GM18951 (cell line): Measurements from ENCODE around the gene GNG7.
"Not testable (repeated sequence)": the region's sequence is repeated elsewhere in the genome, so short reads cannot be mapped to it uniquely, and the experiment has no call there.

Experiments used
- POLR2A ChIP-seq: IDR thresholded peaks from 4 replicates; pipeline ENCODE4 v1.6.1; 2011; ENCODE audit warnings: mild to moderate bottlenecking; ENCODE audit not compliant: insufficient read length, insufficient read depth; ENCODE audit errors: extremely low read depth
- in situ Hi-C: fragments of 300-500 bp; cut with MboI; formaldehyde crosslinking; loops from one replicate; pipeline ENCODE4 v1.12.0; 2022; ENCODE audit warnings: low sequenced_read_pairs, mixed read lengths, inconsistent platforms; ENCODE audit not compliant: unreplicated experiment

Gene GNG7

DNA sequence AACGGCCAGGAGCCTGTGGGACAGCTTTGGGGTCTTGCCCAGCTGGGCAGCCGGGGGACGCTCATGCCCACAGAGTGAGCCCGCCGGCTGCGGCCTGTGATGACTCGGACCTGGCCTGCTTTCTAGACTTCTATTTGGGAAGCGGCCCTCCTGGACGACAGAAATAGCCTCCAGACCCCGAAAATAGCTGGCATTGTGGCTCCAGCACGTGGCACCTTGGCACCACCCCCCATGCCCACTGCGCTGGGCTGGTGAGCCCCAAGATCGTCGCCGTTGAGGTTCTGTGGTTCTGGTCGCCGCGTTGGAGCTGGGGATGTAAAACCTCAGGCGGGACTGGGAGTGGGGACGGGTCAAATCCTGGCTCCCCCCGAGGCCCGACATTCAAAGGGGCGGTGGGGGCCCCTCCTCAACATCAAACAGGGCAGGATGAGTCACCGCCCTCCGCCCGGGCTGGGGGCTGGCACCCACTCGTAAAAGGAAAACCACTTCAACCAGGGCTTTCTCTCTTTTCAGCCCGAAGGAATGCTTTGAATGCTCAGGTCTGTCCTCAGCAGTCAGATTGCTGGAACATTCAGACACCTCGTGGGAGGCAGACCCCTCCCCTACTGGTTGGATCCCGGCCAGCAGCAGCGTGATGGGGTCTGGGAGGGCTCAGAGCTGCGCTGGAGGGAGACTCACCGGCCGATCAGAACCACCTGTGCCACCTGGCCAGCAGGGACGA is 184.5 kb downstream of the GNG7 start:
- TF ChIP-seq POLR2A: no peak
- in situ Hi-C loops: no loop called here

DNA sequence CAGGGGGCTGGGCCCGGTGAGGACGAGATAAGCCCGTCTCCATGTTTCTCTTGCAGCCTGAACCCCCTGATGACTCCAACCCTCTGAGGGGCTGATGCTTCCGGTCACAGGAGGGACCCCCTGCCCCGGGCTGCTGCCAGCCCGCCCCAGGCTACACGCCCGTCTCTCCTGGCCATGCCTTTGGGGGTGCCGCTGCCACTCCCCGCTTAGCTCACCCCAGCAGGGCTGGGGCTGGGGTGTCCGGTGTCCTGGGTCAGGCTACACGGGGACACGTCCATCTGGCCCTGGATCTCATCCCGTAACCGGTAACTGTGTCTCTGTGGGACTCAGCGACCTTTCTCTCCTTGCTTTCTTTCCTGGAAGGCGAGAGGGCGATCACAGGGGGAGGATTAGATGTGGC is 185.8 kb downstream of the GNG7 start:
- no peak for TF ChIP-seq POLR2A
- in situ Hi-C loops: no loop called here

DNA sequence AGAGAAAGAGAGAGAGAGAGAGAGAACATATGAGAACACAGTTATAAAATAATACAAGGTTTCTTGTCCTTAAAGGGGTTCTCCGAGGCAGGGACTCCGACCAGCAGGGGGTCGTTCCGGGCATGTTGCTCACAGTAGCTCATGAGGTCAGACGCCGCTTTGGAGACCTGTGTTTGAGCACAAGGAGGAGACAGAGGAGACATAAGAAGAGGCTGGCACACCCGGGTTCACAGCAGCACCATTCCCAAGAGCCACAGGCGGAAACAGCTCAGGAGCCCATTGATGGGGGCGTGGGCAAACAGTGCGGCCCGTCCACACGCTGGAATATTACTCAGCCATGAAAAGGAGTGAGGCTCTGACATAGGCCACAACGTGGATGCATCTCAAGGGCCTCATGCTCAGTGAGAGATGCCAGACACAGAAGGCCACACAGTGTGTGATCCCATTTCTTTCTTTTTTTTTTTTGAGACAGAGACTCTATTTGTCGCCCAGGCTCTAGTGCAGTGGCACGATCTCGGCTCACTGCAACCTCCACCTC is 187.4 kb downstream of the GNG7 start:
- in situ Hi-C loops: no loop called here
- TF ChIP-seq POLR2A: no peak

DNA sequence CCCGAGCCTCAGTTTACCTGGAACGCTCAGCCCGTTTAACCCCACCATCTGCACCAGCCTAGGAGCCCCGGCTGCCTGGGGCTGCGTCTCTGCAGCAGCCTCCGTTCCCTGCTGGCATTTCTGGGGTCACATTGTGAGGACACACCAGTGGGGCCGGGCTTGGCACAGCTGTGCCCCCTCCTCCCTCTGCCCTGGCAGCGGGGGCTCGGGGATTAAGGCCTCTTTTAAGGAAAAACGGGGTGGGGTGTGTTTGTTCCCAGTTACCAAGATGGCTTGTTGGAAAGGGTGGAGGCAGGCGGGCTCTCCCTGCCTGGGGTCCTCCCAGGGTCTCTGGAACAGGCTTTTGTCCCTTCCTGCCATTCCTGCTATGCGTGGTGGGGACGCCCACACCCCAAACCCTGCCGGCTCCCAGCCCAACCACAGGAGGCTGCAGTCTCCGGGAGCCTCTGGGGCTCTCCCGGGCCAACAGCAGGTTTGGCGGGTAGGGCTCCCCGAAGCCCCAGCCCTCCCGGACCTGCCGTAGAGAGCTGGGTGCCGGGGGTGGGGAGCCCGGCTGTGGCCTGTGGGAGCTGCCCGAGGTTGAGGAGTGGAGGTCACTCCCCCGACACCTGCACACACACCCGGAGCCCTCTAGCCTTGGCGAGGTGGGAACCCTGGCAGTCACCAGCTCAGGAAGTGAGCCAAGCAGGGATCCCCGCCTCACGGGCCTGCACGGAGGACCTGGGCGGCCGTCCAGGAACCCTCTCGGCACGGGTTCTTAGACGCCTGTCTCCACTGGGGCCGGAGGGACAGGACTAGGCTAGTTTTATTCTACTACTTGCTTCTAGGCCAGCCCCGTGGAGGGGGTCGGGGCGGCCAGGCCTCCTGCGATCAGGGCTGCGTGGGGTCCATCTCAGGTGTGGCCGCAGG is 189.7 kb downstream of the GNG7 start:
- TF ChIP-seq POLR2A: no peak

DNA sequence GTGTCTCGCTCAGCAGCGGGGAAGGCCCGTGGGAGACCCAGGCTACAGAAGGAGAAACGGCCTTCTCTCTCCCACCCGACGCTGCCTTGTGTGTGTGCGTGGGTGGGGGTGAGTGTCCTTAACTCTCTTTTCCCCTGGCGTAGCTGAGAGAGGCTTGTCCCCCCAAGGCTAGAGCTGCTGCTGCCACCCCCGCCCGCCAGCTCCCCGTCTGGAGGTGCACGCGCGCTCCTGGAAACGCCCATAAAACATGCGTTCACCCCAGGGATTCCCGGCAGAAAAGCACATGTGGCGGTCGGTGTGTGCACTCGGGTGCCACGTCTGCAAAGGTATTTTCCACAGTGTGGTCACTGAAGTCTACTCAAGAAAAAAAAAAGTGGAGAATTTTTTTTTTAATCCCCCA is 190.5 kb downstream of the GNG7 start:
- TF ChIP-seq POLR2A: no peak
- in situ Hi-C loops: no loop called here

More for the DNA sequence above, 189.7 kb downstream of the GNG7 start:
- in situ Hi-C loops: no loop called here

DNA sequence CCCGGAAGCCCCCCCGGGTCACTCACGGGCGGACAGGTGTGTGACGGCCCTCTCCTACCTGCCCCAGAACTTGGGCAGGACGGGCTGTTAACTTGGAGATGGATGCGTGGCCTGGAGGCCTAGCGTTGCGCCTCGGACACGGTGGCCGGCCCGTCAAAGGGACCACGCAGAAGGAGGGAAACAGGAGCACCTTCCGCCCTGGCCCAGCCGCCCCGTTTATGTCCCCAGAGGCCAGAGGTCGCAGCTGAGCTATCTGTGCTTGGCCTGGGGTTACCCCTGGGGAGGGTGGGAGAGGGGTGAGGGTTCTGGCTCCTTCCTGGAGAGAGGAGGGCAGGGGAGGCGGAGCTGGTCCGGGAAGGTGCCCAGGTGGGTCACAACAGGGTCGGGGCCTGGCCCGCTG is 190.9 kb downstream of the GNG7 start:
- TF ChIP-seq POLR2A: no peak
- in situ Hi-C loops: no loop called here

DNA sequence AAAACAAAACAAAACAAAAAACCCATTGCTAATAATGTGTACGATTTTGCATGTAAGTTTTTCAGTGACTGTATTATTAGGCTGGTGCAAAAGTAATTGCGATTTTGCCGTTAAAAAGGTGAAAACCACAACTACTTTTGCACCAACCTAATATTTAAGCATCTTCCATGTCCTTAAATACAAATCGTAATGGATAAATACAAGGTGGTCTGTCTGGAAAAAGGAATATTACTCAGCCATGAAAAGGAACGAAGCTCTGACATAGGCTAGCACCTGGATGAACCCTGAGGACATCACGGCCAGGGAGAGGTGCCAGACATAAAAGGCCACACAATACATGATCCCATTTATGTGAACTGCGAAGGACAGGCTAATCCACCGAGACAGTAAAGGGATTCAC is 193.4 kb downstream of the GNG7 start:
- TF ChIP-seq POLR2A: no peak
- in situ Hi-C loops: no loop called here

DNA sequence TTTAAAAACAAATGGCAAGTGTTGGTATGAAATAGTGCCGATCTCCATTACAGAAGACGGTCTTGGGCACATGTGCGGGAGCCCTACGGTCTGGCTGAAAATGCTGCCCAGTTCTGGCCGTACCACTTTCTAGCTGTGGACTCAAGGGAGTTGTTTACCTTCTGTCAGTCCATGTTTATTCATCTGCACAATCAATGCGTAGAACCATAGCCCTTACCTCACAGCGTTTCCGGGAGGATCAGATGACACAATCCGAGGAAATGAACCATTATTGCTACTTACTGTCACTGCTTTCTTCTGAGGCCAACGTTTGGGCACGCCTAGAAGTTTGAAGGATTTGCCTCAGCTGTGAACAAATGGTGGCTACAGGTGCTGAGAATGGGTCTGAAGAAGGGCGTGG is 195.4 kb downstream of the GNG7 start:
- TF ChIP-seq POLR2A: no peak

DNA sequence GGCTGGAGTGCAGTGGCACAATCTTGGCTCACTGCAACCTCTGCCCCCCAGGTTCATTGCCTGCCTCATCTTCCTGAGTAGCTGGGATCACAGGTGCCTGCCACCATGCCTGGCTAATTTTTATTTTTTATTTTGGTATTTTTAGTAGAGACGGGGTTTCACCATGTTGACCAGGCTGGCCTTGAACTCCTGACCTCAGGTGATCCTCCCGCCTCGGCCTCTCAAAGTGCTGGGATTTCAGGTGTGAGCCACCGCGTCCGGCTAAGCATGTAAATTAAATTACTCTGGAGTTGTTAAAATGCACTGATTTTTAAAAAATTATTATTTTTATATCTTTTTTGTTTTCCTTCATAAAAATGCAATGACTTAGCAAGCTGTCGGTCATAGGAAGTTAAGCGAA is 195.8 kb downstream of the GNG7 start:
- in situ Hi-C loops: not testable (repeated sequence)

More for the DNA sequence above, 195.4 kb downstream of the GNG7 start:
- in situ Hi-C loops: no loop called here

DNA sequence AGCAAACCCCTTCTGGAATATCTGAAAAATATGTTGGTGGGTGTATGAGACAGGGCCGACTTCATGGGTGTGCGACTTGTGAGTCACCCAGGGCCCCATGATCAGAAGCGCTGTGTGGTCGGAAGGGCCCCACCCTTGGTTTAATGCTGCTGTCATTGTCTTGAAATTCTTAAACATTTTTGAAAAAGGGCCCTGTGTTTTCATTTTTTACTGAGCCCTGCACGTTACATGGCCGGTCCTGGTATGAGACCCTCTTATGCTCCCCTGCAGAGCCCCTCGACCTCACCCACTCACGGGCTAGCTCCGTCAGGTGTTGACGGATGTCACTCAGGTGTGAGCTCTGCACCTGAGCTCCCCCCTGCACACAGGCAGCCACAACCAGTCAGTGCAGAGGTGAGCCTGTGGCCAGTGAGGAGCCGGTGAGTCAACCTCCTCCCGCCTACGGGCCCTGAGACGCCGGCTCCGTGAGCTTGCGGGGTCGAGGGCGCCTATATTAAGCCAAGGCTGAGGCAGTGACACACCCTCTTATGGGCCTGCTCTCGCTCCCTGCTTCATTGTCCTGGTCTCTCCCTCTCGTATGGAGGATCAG is 198.9 kb downstream of the GNG7 start:
- TF ChIP-seq POLR2A: no peak
- in situ Hi-C loops: no loop called here

DNA sequence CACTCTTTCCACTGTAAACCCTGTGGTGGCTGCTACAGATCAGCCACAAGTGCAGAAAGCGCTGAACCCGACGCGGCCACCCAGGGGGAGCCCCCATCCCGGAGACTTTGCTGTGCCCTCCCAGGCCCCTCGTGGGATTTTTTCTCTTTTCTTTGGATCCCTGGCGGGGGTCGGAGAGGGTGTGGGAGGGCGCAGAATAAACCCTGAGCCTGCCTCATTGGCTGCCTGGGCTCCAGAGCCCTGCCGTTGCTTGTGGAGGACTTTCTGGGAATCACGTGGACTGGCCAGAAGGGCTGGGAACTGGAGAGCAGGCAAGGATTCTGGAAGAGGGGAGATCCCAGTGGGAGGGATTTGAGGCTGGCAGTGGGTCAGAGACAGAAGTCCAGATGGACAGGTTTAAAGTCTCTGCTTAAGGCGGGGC is 201.6 kb downstream of the GNG7 start:
- in situ Hi-C loops: no loop called here
- TF ChIP-seq POLR2A: no peak

DNA sequence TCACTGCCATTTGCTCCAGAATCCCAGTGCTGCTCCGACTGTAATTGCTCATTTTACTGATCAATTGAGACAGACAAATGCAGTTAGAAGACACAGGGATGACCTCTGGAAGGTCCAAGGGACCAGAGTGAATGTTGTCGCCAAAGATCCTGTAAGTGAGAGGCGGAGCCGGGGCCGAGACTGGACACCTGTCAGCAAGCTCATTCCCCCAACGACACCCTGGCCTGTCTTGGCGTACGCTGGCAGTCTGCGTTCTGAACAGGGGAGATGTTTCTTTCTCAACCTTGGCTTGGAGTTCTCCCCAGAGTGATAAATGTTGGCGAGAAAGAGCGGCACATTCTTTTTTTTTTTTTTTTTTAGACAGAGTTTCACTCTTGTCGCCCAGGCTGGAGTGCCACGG is 202.3 kb downstream of the GNG7 start:
- in situ Hi-C loops: no loop called here
- TF ChIP-seq POLR2A: no peak

DNA sequence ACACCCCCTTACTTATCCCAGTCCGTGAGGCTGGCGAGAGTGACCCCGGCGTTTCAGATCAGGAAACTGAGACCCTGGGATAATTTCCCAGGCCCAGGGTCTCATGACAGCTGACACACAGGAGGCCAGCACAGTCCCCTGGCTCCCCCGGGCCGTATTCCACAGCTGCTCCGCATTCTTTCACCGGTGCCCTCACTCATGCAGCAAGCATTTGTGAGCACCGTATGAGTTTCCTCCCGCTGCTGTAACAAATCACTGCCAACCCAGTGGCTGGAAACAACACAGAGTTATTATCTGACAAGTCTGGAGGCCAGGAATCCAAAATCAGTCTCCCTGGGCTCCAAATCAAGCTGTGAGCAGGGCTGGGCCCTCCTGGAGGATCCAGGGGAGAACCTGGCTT is 205.3 kb downstream of the GNG7 start:
- TF ChIP-seq POLR2A: no peak
- in situ Hi-C loops: no loop called here
